H1 (cell line): ENCODE measurements around the gene WNT9A. TPM values are rescaled to one million over a fixed set of nuclear protein-coding genes. Genes with fewer than 3 reads are reported as not detected.

Source experiments
- CTCF ChIA-PET: fragments of 300-600 bp; sonication (Branson Sonifier 250); formaldehyde crosslinking; loops from one replicate; lab custom pipeline; 2021; ENCODE audit not compliant: partially characterized antibody; lab: Charles Lee
- POLR2A ChIA-PET: fragments of 300-600 bp; sonication (Branson Sonifier 250); formaldehyde crosslinking; loops from one replicate; lab custom pipeline; 2021; ENCODE audit warnings: inconsistent platforms; ENCODE audit not compliant: partially characterized antibody; lab: Charles Lee
- DNase-seq, 2 experiments: peaks; one replicate each; pipeline versions ENCODE4 v3.0.0 to v3.0.0-alpha.2; 2010 to 2022; ENCODE audit warnings: low spot score in 2 of 2, low read depth in 1 of 2, mixed read lengths in 1 of 2
- FAIRE-seq: peaks from 2 replicates; lab custom pipeline; 2011; peaks lifted over from hg19 to GRCh38; lab: Jason Lieb, UNC
- H2AFZ ChIP-seq: 2 replicates; pipeline ENCODE4 v1.8.1; 2012; ENCODE audit warnings: low read length, inconsistent platforms
- H2AK5ac ChIP-seq: 2 replicates; pipeline ENCODE4 v1.6.1; 2013; ENCODE audit warnings: low read depth, low read length
- H2BK120ac ChIP-seq: replicated peaks from 2 replicates; pipeline ENCODE3; 2013; ENCODE audit warnings: low read depth, low read length, inconsistent platforms
- H2BK12ac ChIP-seq: 2 replicates; pipeline ENCODE4 v1.6.1; 2013; ENCODE audit warnings: low read depth, low read length
- H2BK15ac ChIP-seq: 2 replicates; pipeline ENCODE4 v1.6.1; 2013; ENCODE audit warnings: low read length
- H2BK20ac ChIP-seq: 2 replicates; pipeline ENCODE4 v1.6.1; 2013; ENCODE audit warnings: low read length
- H2BK5ac ChIP-seq: 2 replicates; pipeline ENCODE4 v1.6.1; 2013; ENCODE audit warnings: low read depth, low read length
- H3K14ac ChIP-seq: 2 replicates; pipeline ENCODE4 v1.6.1; 2013; ENCODE audit warnings: inconsistent platforms; ENCODE audit not compliant: insufficient read length
- H3K18ac ChIP-seq: 2 replicates; pipeline ENCODE4 v1.6.1; 2013; ENCODE audit warnings: low read length; ENCODE audit errors: extremely low read depth
- H3K23ac ChIP-seq: 2 replicates; pipeline ENCODE4 v1.6.1; 2013; ENCODE audit warnings: inconsistent platforms; ENCODE audit not compliant: insufficient read length
- H3K23me2 ChIP-seq: 2 replicates; pipeline ENCODE4 v1.6.1; 2013; ENCODE audit warnings: low read depth, low read length
- H3K27ac ChIP-seq: 2 replicates; pipeline ENCODE4 v1.6.1; 2011; ENCODE audit warnings: low read depth, low read length, inconsistent platforms
- H3K27me3 ChIP-seq, 4 experiments: replicated peaks in 1 of 4; 1 replicate in 1 of 4; 2 replicates in 3 of 4; pipeline versions ENCODE4 v1.6.1 to v1.8.1; 2011 to 2013; ENCODE audit warnings: low read length in 3 of 4, mild to moderate bottlenecking in 3 of 4, inconsistent platforms in 2 of 4, mixed read lengths in 2 of 4, moderate library complexity in 1 of 4; ENCODE audit not compliant: control insufficient read depth in 3 of 4, insufficient read depth in 3 of 4; ENCODE audit errors: extremely low read depth in 1 of 4
- H3K36me3 ChIP-seq, 4 experiments: 2 replicates each; pipeline versions ENCODE4 v1.6.1 to v1.8.1; 2011 to 2013; ENCODE audit warnings: mild to moderate bottlenecking in 4 of 4, low read length in 3 of 4, moderate library complexity in 2 of 4, control low read depth in 1 of 4, inconsistent platforms in 1 of 4; ENCODE audit not compliant: insufficient read depth in 4 of 4, control insufficient read depth in 2 of 4
- H3K4ac ChIP-seq: replicated peaks from 2 replicates; pipeline ENCODE3; 2013; ENCODE audit warnings: low read length, low read depth, mixed read lengths, inconsistent platforms; ENCODE audit not compliant: insufficient read length
- H3K4me1 ChIP-seq, 4 experiments: replicated peaks in 1 of 4; 1 replicate in 1 of 4; 2 replicates in 3 of 4; pipeline versions ENCODE4 v1.6.1 to v1.8.1; 2011 to 2013; ENCODE audit warnings: low read length in 3 of 4, inconsistent platforms in 2 of 4, mixed read lengths in 1 of 4; ENCODE audit not compliant: insufficient read depth in 4 of 4, control insufficient read depth in 3 of 4
- H3K4me2 ChIP-seq, 2 experiments: 2 replicates each; pipeline versions ENCODE4 v1.6.1 to v1.8.1; 2011 to 2013; ENCODE audit warnings: low read depth in 2 of 2, low read length in 2 of 2, control low read depth in 1 of 2, inconsistent platforms in 1 of 2, mild to moderate bottlenecking in 1 of 2; ENCODE audit not compliant: insufficient read depth in 1 of 2
- H3K4me3 ChIP-seq, 4 experiments: fragments of 200-600, 300-600 bp in 1 of 4; sonication (generic), shearing (Covaris generic), sonication (Bioruptor Twin) in 1 of 4; 2 replicates each; pipeline versions ENCODE4 v1.5.1 to v1.8.1; 2011 to 2016; ENCODE audit warnings: low read length in 4 of 4, low read depth in 3 of 4, control low read depth in 2 of 4, inconsistent platforms in 2 of 4, mild to moderate bottlenecking in 2 of 4, mixed read lengths in 1 of 4, moderate library complexity in 1 of 4; ENCODE audit not compliant: insufficient read depth in 2 of 4; ENCODE audit errors: extremely low read depth in 1 of 4
- H3K56ac ChIP-seq: replicated peaks from 2 replicates; pipeline ENCODE3; 2013; ENCODE audit warnings: low read depth, mild to moderate bottlenecking, mixed read lengths, low read length, inconsistent platforms; ENCODE audit not compliant: insufficient read length
- H3K79me1 ChIP-seq: 2 replicates; pipeline ENCODE4 v1.6.1; 2013; ENCODE audit warnings: low read depth, low read length, control low read depth
- H3K79me2 ChIP-seq, 2 experiments: 2 replicates each; pipeline versions ENCODE4 v1.6.1 to v1.8.1; 2012 to 2013; ENCODE audit warnings: low read length in 2 of 2, mild to moderate bottlenecking in 2 of 2, inconsistent platforms in 1 of 2; ENCODE audit not compliant: insufficient read depth in 2 of 2, control insufficient read depth in 1 of 2
- H3K9ac ChIP-seq, 4 experiments: replicated peaks in 1 of 4; 1 replicate in 1 of 4; 2 replicates in 3 of 4; pipeline versions ENCODE4 v1.6.1 to v1.8.1; 2011 to 2013; ENCODE audit warnings: low read depth in 3 of 4, low read length in 3 of 4, control low read depth in 2 of 4, mild to moderate bottlenecking in 2 of 4, moderate library complexity in 2 of 4, inconsistent platforms in 1 of 4; ENCODE audit errors: extremely low read depth in 1 of 4
- H3K9me3 ChIP-seq, 2 experiments: 2 replicates each; pipeline versions ENCODE4 v1.6.1 to v1.8.1; 2012 to 2013; ENCODE audit warnings: mild to moderate bottlenecking in 2 of 2, moderate library complexity in 2 of 2, control low read depth in 1 of 2, inconsistent platforms in 1 of 2, low read depth in 1 of 2, low read length in 1 of 2, mixed read lengths in 1 of 2; ENCODE audit not compliant: insufficient read depth in 2 of 2
- H4K20me1 ChIP-seq, 2 experiments: replicated peaks in 1 of 2; 2 replicates each; pipeline versions ENCODE3 to v1.8.1; 2011 to 2013; ENCODE audit warnings: inconsistent platforms in 2 of 2, low read length in 2 of 2, mild to moderate bottlenecking in 1 of 2; ENCODE audit not compliant: insufficient read depth in 2 of 2, control insufficient read depth in 1 of 2
- H4K5ac ChIP-seq: 2 replicates; pipeline ENCODE4 v1.6.1; 2013; ENCODE audit warnings: low read length, low read depth, mixed read lengths, inconsistent platforms; ENCODE audit not compliant: insufficient read length
- H4K8ac ChIP-seq: 2 replicates; pipeline ENCODE4 v1.8.0; 2013; ENCODE audit warnings: mild to moderate bottlenecking, moderate library complexity, low read length, inconsistent platforms; ENCODE audit not compliant: insufficient read depth; ENCODE audit errors: extremely low read depth
- H4K91ac ChIP-seq: replicated peaks from 2 replicates; pipeline ENCODE3; 2013; ENCODE audit warnings: low read length, mixed read lengths, inconsistent platforms; ENCODE audit not compliant: insufficient read length
- RBBP5 ChIP-seq: IDR thresholded peaks from 2 replicates; pipeline ENCODE4 v1.7.1; 2012; ENCODE audit warnings: low read depth, mild to moderate bottlenecking, inconsistent platforms, low read length, moderate library complexity, borderline replicate concordance
- SP4 ChIP-seq: IDR thresholded peaks from 2 replicates; pipeline ENCODE4 v1.6.1; 2012; ENCODE audit warnings: low read length, inconsistent platforms
- SUZ12 ChIP-seq: fragments of 200-600 bp; sonication (generic); IDR thresholded peaks from 2 replicates; pipeline ENCODE4 v1.6.1; 2012; ENCODE audit warnings: mild to moderate bottlenecking, inconsistent platforms, low read length, moderate library complexity, mixed read lengths
- WGBS, 2 experiments: shearing (Covaris generic) in 1 of 2; methylation state at CpG; one replicate each; pipeline versions ENCODE4 v1.1.6 to v1.1.7; 2013 to 2015; ENCODE audit warnings: low lambda C conversion rate in 2 of 2, mixed read lengths in 2 of 2, inconsistent platforms in 1 of 2, low coverage in 1 of 2, missing lambda C conversion rate in 1 of 2; ENCODE audit not compliant: insufficient replicate concordance in 2 of 2, insufficient coverage in 1 of 2, insufficient read length in 1 of 2; ENCODE audit errors: extremely low coverage in 1 of 2, missing lambda C conversion rate in 1 of 2; 5-methylcytosine and 5-hydroxymethylcytosine counted together
- polyA plus RNA-seq, 7 experiments: library from polyadenylated mRNA; depleted of rRNA in 3 of 7; stranded (reverse) in 5 of 7; unstranded in 2 of 7; fragments of >200 nt in 5 of 7; fragments of 200-250 nt in 2 of 7; gene quantifications; 1 replicate in 5 of 7; 2 replicates in 1 of 7; 4 replicates in 1 of 7; pipeline versions ENCODE4 v1.2.1 to v1.2.3, GENCODE V29; 2011 to 2013; ENCODE audit warnings: missing spikeins in 2 of 7, mixed read lengths in 2 of 7
- total RNA-seq: library from RNA; stranded (reverse); fragmentation: NEBNext Ultra II Directional; extraction: Animal tissue kit (Norgen Biotek cat#: 25700); gene quantifications from 2 replicates; pipeline ENCODE4 v1.2.1, GENCODE V29; 2021

The WNT9A gene
- total and polyA plus RNA-seq, 2 of the 8 experiments (the other 6 are each of a cell fraction or from before 2014, with no cell fraction given), result 1.1 to 1.5 TPM

DNA sequence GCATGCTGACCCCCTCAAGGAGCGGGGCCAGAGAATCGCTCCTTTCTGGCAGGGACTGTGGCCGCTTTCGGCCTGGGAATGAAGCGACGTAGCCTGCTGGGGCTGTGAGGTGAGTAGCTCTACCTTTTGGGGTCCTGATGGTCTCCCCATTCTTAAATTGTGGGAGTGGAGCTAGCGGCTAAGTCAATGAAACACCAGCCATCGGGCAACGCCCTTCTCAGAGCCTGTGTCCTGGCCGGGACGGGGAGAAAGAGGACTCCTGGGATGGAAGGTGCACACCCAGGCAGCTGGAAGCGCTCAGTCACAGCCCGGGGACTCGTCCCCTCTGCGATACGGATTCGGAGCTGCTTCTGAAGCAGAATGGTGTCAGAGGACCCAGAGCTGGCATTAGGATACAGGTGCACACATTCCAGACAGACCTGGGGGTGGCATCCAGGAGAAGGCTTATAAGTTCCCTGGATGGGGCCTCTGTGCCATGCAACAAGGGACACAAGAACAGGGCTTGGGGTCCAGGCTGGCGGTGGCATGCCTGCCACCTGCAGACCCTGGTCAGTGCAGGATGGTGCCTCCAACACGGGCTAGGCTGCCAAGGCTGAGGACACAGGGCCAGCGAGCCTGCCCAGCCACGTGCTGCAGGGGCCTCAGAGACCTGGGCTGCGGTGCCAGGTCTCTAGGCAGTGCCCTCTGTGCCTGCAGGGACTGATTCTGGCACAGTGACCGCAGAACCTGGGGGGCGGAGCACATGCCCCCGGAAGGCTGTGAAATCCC is 945 bp upstream of the WNT9A start:
- POLR2A ChIA-PET, result interaction anchor here (0.9 to 1.2 kb wide), 3 partner anchors 32 to 186 kb away, joined by 4 to 5 read pairs (median 4); no protein-coding TSS in a partner anchor
- H3K18ac ChIP-seq, result peak overlapping the region; percentile 32; the same call in 1 of the 2 replicates
- H3K56ac ChIP-seq, result no peak overlapping the region
- no peaks in the 10 kb centered on the region for H3K9me3 ChIP-seq
- H3K4me2 ChIP-seq, result peak overlapping the region; percentile 80 to 87
- H2BK120ac ChIP-seq, result no peak overlapping the region
- H2BK12ac ChIP-seq, result no peak overlapping the region
- TF ChIP-seq RBBP5, result no peak
- peak; percentile 19; the same call in 1 of the 2 replicates for TF ChIP-seq SP4
- TF ChIP-seq SUZ12, result peak; percentile 62
- peak in 1 of 2 experiments; percentile 69 for DNase-seq
- H4K20me1 ChIP-seq, result peaks cover 0 to 6% of the 10 kb centered on the region in 2 experiments
- H3K23ac ChIP-seq, result no peak overlapping the region
- peak overlapping the region; percentile 98 for H2AFZ ChIP-seq
- no peak overlapping the region for H2BK5ac ChIP-seq
- H4K91ac ChIP-seq, result no peak overlapping the region
- H3K79me1 ChIP-seq, result no peaks in the 10 kb centered on the region
- H3K4me3 ChIP-seq, result peak overlapping the region; percentile 48 to 72 (median 66)
- no peak overlapping the region for H3K9ac ChIP-seq
- no peak overlapping the region for H4K8ac ChIP-seq
- WGBS, 2 experiments, result 38% methylated on average over 25 of the region's 25 CpGs; no CpG with 5 or more reads in 1 of the 2 experiments
- no peak for FAIRE-seq
- no peaks in the 10 kb centered on the region for H3K79me2 ChIP-seq
- no peak overlapping the region for H3K14ac ChIP-seq
- peaks cover 0 to 21% (median 10%) of the 10 kb centered on the region in 4 experiments; a peak in 5 of 7 replicates for H3K4me1 ChIP-seq
- H2BK20ac ChIP-seq, result no peak overlapping the region
- no peak overlapping the region for H4K5ac ChIP-seq
- no peaks in the 10 kb centered on the region for H3K36me3 ChIP-seq
- H3K27ac ChIP-seq, result no peak overlapping the region
- H2BK15ac ChIP-seq, result no peak overlapping the region
- CTCF ChIA-PET, result interaction anchor here (1.0 to 5.7 kb wide), 9 partner anchors 18 to 467 kb away, joined by 3 to 44 read pairs (median 3); no protein-coding TSS in a partner anchor
- H3K4ac ChIP-seq, result peak overlapping the region; percentile 72
- no peak overlapping the region for H2AK5ac ChIP-seq
- peaks cover 12% of the 10 kb centered on the region for H3K23me2 ChIP-seq
- H3K27me3 ChIP-seq, result peaks cover 9 to 22% (median 18%) of the 10 kb centered on the region in 4 experiments
